AG04450 (cell line): ENCODE measurements around the gene ANKRD22. TPM values are rescaled to one million over a fixed set of nuclear protein-coding genes. Genes with fewer than 3 reads are reported as not detected.

ENCODE experiments used
- CTCF ChIA-PET: fragments of 300-600, 350-600 bp; formaldehyde crosslinking; extraction: SDS; loops from one replicate; lab custom pipeline; 2022; ENCODE audit warnings: antibody characterized with exemption, inconsistent platforms; lab: Charles Lee
- POLR2A ChIA-PET: fragments of 350-600 bp; formaldehyde crosslinking; extraction: SDS; loops from one replicate; lab custom pipeline; 2021; ENCODE audit warnings: antibody characterized with exemption, inconsistent platforms; lab: Yijun Ruan, JAX
- DNase-seq: peaks from one replicate; pipeline ENCODE4 v3.0.0-alpha.2; 2011; ENCODE audit warnings: low read depth, low spot score
- H3K27ac ChIP-seq: one replicate; pipeline ENCODE4 v1.5.1; 2012; ENCODE audit warnings: low read depth, low read length, control low read depth
- H3K27me3 ChIP-seq: one replicate; pipeline ENCODE4 v1.6.0; 2012; ENCODE audit warnings: low read length; ENCODE audit not compliant: control insufficient read depth, insufficient read depth
- H3K4me3 ChIP-seq: 2 replicates; pipeline ENCODE4 v1.5.1; 2011; ENCODE audit warnings: mild to moderate bottlenecking, low read depth, low read length, control low read depth
- H3K9me3 ChIP-seq: 2 replicates; pipeline ENCODE4 v1.5.1; 2012; ENCODE audit warnings: low read length; ENCODE audit not compliant: control insufficient read depth, insufficient read depth
- polyA plus RNA-seq: library from polyadenylated mRNA; depleted of rRNA; stranded (reverse); fragments of >200 nt; gene quantifications from 2 replicates; pipeline ENCODE4 v1.2.3, GENCODE V29; 2011
- TF ChIP-seq, protein P1 (sequence below): IDR thresholded peaks from 2 replicates; pipeline ENCODE4 v1.5.1; 2011; ENCODE audit warnings: low read depth, low read length, control low read depth, inconsistent platforms

The ANKRD22 gene
- polyA plus RNA-seq, 1 experiment = not detected

DNA sequence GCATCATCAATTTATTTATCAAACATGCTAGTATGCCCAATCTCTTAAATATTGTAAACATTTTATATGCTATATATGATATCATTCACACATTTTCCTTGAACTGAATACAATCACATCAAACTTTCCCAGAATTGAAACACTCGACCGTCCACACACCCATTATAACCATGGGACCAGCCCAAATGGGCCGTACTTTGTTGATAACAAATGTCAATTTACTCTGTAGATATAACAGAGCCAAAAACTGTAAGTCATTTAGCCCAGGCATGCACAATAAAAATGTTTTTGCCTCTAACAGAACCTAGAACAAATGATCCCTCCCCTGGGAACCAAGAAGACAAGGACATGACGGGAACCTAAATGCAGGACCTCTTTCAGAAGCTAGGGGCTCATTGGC, 683 bp upstream of the ANKRD22 start:
- POLR2A ChIA-PET = no interaction called here
- H3K27me3 ChIP-seq = no peaks in the 10 kb centered on the region
- no peak overlapping the region for H3K27ac ChIP-seq
- no peaks in the 10 kb centered on the region for H3K9me3 ChIP-seq
- TF ChIP-seq, protein P1, sequence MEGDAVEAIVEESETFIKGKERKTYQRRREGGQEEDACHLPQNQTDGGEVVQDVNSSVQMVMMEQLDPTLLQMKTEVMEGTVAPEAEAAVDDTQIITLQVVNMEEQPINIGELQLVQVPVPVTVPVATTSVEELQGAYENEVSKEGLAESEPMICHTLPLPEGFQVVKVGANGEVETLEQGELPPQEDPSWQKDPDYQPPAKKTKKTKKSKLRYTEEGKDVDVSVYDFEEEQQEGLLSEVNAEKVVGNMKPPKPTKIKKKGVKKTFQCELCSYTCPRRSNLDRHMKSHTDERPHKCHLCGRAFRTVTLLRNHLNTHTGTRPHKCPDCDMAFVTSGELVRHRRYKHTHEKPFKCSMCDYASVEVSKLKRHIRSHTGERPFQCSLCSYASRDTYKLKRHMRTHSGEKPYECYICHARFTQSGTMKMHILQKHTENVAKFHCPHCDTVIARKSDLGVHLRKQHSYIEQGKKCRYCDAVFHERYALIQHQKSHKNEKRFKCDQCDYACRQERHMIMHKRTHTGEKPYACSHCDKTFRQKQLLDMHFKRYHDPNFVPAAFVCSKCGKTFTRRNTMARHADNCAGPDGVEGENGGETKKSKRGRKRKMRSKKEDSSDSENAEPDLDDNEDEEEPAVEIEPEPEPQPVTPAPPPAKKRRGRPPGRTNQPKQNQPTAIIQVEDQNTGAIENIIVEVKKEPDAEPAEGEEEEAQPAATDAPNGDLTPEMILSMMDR = no peak
- no peak for DNase-seq
- H3K4me3 ChIP-seq = no peak overlapping the region
- CTCF ChIA-PET = interaction anchor here (2.1 to 8.4 kb wide), 2 partner anchors 16 to 81 kb away, joined by 19 to 60 read pairs; no protein-coding TSS in a partner anchor

DNA sequence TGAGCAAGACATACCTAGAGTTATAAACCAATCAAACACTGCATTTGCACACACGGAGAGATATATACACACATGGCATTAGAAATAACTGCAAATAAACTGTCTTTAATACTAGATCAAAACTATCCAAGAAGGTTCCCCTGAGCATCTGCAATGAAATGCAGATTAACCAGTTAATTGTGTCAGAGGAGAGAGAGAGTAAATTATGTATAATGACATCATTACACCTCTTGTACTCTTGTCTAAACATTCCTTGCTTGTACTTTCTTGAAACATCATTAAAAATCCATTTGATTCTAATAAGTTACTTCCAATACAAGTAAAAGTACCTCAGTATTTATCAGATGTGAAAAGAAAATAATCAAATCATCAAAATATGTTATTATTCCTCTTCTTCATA, 932 bp downstream of the ANKRD22 start:
- Histone ChIP-seq H3K9me3 (no peaks in the 10 kb centered on the region), H3K27me3 (no peaks in the 10 kb centered on the region), H3K27ac (no peak overlapping the region), H3K4me3 (no peak overlapping the region)
- ChIA-PET POLR2A (no interaction called here), CTCF (interaction anchor here (1.1 to 8.4 kb wide), 2 partner anchors 16 to 83 kb away, joined by 3 to 60 read pairs; no protein-coding TSS in a partner anchor)
- TF ChIP-seq, protein P1 = no peak
- no peak for DNase-seq

DNA sequence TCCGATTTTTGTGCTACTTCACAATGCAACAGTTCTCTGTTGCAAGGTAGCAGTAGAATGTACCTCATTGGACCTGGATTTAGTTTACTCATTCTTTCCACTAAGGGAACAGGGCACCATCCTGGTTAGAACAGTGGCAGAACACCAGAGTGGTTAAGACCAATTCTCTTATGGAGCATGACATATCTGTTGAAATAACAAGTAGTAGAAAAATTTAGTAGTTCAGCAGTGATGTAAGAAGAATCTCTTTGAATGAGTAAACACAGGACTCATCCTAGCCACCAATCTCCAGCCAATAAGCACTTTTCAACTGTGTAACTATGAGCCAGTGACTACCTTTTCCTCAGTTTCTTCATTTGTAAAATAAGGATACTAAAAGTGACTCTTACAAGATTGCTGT, 2.4 kb downstream of the ANKRD22 start:
- Histone ChIP-seq H3K4me3 (no peak overlapping the region), H3K9me3 (no peaks in the 10 kb centered on the region), H3K27ac (no peak overlapping the region), H3K27me3 (no peaks in the 10 kb centered on the region)
- POLR2A ChIA-PET = no interaction called here
- no peak for DNase-seq
- TF ChIP-seq, protein P1 = no peak
- CTCF ChIA-PET = interaction anchor here (0.7 to 1.2 kb wide), 2 partner anchors 13 to 14 kb away, joined by 3 to 7 read pairs; no protein-coding TSS in a partner anchor

DNA sequence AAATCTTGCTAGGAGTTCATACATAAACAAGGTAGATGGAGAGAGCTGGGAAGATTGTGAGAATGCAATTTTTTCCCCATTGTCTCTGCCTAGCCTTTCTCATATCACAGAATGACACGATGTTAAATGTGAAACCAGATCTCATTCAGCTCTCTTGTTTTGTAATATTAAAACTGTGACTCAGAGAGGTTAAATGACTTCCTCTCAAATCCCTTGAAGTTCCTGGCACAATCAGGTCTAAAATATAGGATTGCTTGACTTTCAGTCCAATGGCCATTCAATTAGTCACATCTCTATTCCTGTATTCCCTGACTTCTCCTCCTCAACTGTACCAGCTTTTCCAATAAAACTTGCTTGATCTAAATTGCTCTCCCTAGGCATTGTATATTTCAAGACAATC, 3.1 kb downstream of the ANKRD22 start:
- Histone ChIP-seq H3K4me3 (no peak overlapping the region), H3K27ac (no peak overlapping the region), H3K27me3 (no peaks in the 10 kb centered on the region), H3K9me3 (no peaks in the 10 kb centered on the region)
- CTCF ChIA-PET = interaction anchor here (0.9 to 1.2 kb wide), 3 partner anchors 13 to 84 kb away, joined by 4 to 7 read pairs (median 7); no protein-coding TSS in a partner anchor
- POLR2A ChIA-PET = no interaction called here
- TF ChIP-seq, protein P1 = no peak
- DNase-seq = no peak

DNA sequence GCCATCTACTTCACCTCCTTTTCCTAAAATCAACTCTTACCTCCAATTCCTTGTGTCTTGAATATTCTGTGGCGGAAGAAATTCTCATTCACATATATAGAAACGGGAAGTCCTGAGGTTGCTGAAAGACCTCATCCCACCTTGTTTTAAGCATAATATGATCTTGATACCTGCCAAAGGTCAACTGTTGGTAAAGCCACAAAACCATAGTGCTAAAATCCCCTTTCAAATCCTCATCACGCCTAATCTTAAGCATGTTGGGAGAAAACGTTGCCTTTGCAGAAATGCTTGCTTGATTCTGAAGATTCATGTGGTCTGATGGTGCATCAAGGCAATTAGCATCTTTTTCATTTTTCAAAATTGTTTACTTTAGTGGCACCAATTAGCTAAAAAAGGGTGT, 8.5 kb downstream of the ANKRD22 start:
- CTCF ChIA-PET = interaction anchor here (3.1 to 3.2 kb wide), 2 partner anchors 7 to 90 kb away, joined by 16 to 38 read pairs; no protein-coding TSS in a partner anchor
- POLR2A ChIA-PET = no interaction called here
- H3K4me3 ChIP-seq = no peak overlapping the region
- H3K9me3 ChIP-seq = no peaks in the 10 kb centered on the region
- no peak for DNase-seq
- no peak overlapping the region for H3K27ac ChIP-seq
- H3K27me3 ChIP-seq = no peaks in the 10 kb centered on the region
- TF ChIP-seq, protein P1 = no peak
